Activated CD8-positive, alpha-beta memory T cell treated with anti-CD3 and anti-CD28 coated beads, Interleukin-2, amount 50 U/mL, for 48 hours (primary cell): ENCODE data around the gene CATSPERZ.
A peak's percentile ranks its signal among the peaks of the same experiment; 100 is the strongest.
"Not testable (repeated sequence)": the region's sequence is repeated elsewhere in the genome, so short reads cannot be mapped to it uniquely, and the experiment has no call there.

Experiments used
- DNase-seq: peaks from one replicate; pipeline ENCODE4 v3.0.0-alpha.2; 2020

The CATSPERZ gene

DNA sequence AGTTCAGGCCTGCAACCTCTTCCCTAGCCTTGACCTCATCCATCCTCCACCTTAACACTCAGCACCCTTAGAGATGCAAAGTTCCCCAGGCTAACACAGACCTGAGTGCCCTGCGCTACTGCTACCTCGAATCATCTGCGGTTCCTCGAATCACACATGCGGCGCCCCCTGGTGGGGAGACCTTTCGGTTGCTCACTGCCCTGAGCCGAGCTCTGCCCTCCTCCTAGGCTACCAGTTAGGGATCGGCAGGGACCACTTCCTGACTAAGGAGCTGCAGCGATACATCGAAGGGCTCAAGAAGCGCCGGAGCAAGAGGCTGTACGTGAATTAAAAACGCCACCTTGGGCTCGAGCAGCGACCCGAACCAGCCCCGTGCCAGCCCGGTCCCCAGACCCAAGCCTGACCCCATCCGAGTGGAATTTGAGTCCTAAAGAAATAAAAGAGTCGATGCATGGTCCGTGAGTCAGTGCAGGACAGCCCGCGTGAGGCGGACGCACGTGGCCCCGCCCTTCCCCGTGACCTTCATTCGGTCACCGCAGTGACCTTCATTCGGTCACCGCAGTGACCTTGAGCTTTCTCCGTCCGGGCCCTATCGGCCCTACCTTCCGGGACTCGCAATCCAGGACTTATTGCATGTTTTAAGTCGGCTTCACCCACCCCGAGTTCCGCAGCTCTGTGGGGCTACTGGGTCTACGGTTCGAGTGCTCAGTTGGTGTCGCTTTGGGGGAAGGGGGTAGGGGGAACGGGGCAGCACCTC, 4.3 kb downstream of the CATSPERZ start:
- peak; percentile 99 for DNase-seq

- DNase-seq: peak; percentile 99
These were observed 5.0 kb downstream of the CATSPERZ start, which contains the start of gene ESRRA for GRCh38 chr11:64305075-64305690. ESRRA (plus strand) TSS chr11:64305524; CDS start chr11:64307180, 1,656 bp downstream.

GRCh38 chr11:64305691-64306562, 5.8 kb downstream of the CATSPERZ start:
- DNase-seq: peak; percentile 84

GRCh38 chr11:64306563-64306875, 6.4 kb downstream of the CATSPERZ start:
- no peak for DNase-seq

DNA sequence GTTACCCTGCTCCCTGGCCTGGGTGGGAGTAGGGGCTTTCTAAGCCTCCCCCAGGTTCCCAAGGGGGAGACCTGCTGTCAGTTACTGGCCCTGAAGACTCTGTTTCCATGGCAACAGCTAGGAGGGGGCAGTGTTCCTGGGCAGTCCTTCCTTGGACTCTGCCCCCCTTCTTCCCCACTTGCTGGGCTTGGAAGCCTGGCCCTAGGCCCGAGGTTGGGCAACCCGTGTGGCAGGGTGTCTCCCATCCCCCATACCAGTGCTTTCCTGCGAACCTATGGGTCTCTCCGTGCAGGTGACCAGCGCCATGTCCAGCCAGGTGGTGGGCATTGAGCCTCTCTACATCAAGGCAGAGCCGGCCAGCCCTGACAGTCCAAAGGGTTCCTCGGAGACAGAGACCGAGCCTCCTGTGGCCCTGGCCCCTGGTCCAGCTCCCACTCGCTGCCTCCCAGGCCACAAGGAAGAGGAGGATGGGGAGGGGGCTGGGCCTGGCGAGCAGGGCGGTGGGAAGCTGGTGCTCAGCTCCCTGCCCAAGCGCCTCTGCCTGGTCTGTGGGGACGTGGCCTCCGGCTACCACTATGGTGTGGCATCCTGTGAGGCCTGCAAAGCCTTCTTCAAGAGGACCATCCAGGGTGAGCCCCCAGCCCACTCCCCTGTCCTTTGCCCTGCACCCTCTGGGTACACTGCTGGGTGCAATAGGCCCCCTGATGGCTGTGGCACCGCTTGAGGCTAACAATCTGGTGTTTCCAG, 6.9 kb downstream of the CATSPERZ start:
- DNase-seq: no peak

GRCh38 chr11:64307795-64308194, 7.6 kb downstream of the CATSPERZ start:
- DNase-seq: not testable (repeated sequence)

DNA sequence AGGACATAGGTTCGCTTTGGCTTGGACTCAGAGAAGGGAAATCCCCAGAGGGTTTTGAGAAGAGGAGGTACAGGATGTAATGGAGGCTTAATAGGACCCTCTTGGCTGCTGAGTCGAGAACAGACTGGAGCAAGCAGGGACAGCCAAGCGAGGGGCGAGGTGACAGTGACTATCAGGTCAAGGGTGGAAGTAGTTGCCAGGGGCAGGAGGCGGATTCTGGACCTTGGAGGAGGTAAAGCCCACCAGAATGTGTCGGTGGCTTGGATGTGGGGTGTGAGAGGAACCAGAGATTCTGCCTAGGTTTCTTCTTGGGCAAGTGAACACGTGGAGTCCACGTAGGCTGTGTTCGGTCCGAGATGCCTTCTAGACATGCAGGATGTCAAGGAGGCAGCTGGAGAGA, 12.8 kb downstream of the CATSPERZ start:
- no peak for DNase-seq

DNA sequence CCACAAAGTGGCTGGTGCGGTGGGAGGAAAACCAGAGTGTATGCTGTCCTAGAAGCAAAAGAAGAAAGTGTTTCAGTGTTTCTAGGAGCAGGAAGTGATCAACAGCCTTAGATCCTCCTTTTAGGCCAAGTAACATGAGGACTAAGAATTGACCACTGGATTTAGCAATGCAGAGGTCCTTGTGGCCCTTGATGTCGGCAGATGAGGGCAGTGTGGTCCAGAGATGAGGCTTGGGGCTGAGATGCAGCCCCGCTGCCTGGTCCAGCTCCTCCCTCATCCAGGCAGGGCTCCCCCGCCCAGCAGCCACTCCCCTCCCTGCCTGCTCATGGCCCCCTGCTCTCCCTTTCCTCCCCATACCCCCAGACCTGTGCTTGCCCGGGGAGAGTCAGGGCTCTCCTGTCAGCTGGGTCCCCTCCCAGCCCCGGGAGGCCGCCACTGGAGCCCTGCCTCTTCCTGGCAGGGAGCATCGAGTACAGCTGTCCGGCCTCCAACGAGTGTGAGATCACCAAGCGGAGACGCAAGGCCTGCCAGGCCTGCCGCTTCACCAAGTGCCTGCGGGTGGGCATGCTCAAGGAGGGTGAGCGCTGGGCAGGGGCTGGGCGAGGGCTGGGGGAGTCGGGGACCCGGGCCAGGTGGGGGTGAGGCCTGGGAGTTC, 13.5 kb downstream of the CATSPERZ start:
- DNase-seq: no peak

DNA sequence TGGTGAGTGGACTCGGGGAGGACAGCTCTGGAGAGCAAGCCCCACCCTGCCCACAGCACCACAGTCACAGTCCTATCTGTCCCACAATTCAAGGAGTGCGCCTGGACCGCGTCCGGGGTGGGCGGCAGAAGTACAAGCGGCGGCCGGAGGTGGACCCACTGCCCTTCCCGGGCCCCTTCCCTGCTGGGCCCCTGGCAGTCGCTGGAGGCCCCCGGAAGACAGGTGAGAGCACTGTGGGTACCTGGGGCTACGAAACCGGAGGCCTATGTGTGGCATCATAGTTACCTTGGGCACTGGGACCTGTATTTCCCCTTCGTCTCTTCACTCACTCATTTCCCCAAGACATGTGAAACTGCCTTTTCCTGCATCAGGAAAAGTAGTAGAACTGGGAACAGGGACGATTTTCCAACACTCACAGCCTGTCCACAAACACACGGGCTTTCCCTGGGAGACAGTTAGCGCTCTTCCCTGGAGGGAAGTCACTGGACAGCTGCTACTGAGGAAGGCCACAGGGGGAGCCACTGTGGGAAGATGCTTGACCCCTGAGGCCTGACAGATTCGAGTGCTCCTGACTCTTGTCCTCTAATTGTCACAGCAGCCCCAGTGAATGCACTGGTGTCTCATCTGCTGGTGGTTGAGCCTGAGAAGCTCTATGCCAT, 14.1 kb downstream of the CATSPERZ start:
- no peak for DNase-seq

DNA sequence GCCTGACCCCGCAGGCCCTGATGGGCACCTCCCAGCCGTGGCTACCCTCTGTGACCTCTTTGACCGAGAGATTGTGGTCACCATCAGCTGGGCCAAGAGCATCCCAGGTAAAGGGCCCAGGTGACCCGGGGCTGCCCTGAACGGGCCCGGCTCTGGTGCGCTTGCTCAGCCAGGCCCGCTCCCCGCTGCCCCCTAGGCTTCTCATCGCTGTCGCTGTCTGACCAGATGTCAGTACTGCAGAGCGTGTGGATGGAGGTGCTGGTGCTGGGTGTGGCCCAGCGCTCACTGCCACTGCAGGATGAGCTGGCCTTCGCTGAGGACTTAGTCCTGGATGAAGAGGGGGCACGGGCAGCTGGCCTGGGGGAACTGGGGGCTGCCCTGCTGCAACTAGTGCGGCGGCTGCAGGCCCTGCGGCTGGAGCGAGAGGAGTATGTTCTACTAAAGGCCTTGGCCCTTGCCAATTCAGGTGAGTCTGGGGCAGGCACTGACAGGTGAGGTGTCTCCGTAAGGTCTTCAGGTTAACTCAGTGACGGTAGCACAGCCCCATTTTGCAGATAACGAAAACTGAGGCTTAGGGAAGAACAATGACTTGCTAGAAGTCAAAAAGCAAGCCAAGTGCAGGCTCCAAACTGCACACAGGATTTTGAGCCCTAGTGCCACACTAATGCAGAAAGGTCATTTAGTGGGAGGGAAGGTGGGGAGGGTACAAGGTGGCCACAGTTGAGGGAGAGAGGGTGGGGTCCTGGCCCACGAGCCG, 14.8 kb downstream of the CATSPERZ start:
- no peak for DNase-seq

- not testable (repeated sequence) for DNase-seq
These were observed 15.7 kb downstream of the CATSPERZ start for GRCh38 chr11:64315667-64316526.

GRCh38 chr11:64316672-64317324, 16.6 kb downstream of the CATSPERZ start:
- no peak for DNase-seq

DNA sequence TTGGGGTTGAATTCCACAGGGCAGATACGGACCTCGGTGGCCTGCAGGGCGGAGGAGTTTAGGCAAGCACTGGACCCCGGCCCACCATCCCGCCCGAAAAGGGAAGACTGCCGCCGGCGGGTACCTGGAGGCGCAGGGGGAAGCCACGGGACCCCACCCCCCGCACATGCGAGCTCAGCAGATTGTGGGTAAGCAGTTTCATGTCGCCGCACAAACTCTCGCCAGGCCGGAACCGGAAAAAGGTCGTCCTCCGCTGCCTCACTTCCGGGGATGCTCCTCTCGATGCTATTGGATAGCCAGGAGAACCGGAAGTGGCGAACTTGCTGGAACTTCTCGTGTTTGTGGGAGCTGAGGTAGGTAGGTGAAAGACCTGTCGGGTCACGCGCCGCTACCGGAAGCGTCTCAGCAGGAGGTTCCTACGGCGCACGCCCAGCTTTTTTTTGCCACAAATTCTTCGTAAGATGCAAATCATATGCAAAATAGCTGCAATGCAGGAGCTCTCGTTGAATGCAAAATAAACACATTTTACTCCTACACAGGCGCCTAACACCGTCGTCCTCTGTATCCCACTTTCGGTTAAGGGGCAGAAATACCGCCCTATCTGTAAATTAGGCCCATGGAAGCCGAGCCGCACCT, 17.3 kb downstream of the CATSPERZ start, which contains the start of gene TRMT112:
TRMT112 (minus strand) TSS at position 235 of the 636 bp plus-strand sequence; CDS start at position 202, 33 bp downstream.
- peak; percentile 94 for DNase-seq

DNA sequence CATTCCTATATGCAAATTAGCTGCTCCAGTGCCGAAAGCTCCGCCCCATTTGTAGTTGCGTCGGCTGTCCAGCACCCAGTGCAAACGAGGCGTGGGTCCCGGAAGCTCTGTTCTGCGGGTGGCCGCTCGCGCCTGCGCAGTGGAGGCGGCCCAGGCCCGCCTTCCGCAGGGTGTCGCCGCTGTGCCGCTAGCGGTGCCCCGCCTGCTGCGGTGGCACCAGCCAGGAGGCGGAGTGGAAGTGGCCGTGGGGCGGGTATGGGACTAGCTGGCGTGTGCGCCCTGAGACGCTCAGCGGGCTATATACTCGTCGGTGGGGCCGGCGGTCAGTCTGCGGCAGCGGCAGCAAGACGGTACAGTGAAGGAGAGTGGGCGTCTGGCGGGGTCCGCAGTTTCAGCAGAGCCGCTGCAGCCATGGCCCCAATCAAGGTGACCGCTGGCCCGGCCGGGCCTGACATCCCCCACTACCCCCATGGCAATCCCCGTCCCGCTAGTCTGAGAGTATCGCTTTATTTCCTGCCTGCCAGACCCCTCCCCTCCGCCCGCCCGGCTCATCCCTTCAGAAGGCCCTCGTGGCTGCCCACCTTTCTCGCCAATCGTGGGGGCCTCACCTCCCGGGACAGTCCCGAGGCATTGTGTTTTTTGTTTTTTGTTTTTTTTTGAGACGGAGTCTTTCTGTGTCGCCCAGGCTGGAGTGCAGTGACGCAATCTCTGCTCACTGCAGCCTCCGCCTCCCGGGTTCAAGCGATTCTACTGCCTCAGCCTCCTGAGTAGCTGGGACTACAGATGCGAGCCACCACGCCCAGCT, 18.0 kb downstream of the CATSPERZ start, which contains the start of gene PRDX5:
PRDX5 (plus strand) TSS at position 161 of the 805 bp plus-strand sequence; CDS start at position 256, 95 bp downstream.
- DNase-seq: peak; percentile 97

DNA sequence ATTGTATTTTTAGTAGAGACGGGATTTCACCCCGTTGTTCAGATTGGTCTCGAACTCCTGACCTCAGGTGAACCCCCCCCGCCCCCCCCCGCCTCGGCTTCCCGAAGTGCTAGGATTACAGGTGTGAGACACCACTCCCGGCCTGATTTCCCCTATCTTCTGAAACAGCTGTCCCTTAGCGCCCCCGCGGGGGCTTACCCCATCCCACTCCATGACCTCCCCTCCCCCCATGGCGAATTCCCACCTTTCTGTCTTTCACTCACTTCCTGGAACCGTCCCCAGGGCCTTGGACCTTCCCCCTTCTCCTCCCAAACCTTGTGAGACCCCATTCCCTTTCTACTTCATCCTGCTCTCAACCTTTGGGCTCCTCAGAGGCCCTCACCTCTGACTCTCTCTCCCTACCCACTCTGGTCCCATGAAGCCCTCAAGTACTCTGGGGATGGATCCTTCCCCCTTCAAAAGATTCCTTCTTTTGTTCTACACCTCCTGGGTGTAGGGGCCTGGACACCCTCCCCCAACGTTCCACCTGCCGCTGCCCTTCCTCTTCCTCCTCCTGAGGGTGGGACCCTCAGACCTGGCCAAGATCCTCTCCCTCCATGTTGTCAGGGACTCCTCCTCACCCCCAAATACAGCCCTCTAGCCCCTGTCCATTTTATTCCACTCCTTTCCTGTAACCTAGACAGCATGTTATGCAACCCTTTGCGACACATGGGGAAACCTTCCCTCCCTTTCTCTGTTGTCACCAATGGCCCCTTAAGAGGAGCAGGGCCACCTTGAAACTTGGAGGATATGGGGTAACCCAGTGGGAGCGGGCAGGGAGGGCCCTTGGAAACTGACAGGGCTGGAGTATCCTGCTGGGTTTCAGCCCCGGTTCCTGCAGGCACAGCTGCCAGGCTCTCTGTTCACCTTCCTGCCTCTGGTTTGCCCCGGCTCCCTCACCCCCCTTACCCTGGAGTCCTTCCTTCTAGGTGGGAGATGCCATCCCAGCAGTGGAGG, 18.9 kb downstream of the CATSPERZ start:
- no peak for DNase-seq

- no peak for DNase-seq
These were observed 20.4 kb downstream of the CATSPERZ start for GRCh38 chr11:64320556-64320955.
